Activated naive CD4-positive, alpha-beta T cell treated with anti-CD3 and anti-CD28 coated beads for 36 hours (primary cell): ENCODE data around the gene GPC4. TPM values are rescaled to one million over a fixed set of nuclear protein-coding genes. Genes with fewer than 3 reads are reported as not detected.

Source experiments
- CTCF ChIA-PET: fragments of 350-600 bp; sonication (Branson Sonifier 250); formaldehyde crosslinking; loops from one replicate; lab custom pipeline; 2021; ENCODE audit warnings: antibody characterized with exemption; lab: Charles Lee
- DNase-seq: peaks from one replicate; pipeline ENCODE4 v3.0.0-alpha.2; 2020
- H3K27ac Mint-ChIP-seq: one replicate; pipeline ENCODE4 v1.8.0; 2021; ENCODE audit warnings: mild to moderate bottlenecking, mixed read lengths
- H3K27me3 Mint-ChIP-seq: one replicate; pipeline ENCODE4 v1.8.0; 2021; ENCODE audit warnings: low read depth, mixed read lengths
- H3K36me3 Mint-ChIP-seq: one replicate; pipeline ENCODE4 v1.8.0; 2021; ENCODE audit warnings: low read depth, mixed read lengths
- H3K4me1 Mint-ChIP-seq: one replicate; pipeline ENCODE4 v1.8.0; 2021; ENCODE audit warnings: low read depth, mixed read lengths
- H3K4me3 Mint-ChIP-seq: one replicate; pipeline ENCODE4 v1.8.0; 2021; ENCODE audit warnings: mild to moderate bottlenecking, moderate library complexity, mixed read lengths
- H3K9me3 Mint-ChIP-seq: one replicate; pipeline ENCODE4 v1.8.0; 2021; ENCODE audit warnings: mixed read lengths
- intact Hi-C: fragments of 100-400 bp; cut with micrococcal nuclease; formaldehyde crosslinking; loops from one replicate; pipeline ENCODE4 v1.15.1; 2023
- total RNA-seq, 2 experiments: library from RNA; stranded (reverse); gene quantifications; one replicate each; pipeline ENCODE4 v1.2.3, GENCODE V29; 2021

GPC4 gene
- total RNA-seq, result under 1 TPM; 0.05 TPM

GRCh38 chrX:133415276-133416105 is at the start of gene GPC4:
Gene GPC4, minus strand, starts transcription at chrX:133415489. Its CDS starts 524 bp downstream, at chrX:133414965.
- Mint-ChIP-seq H3K4me1 (peaks cover 3% of the 10 kb centered on the region), H3K4me3 (peak within 1 kb of the TSS; percentile 65), H3K27me3 (peaks cover 46% of the 10 kb centered on the region), H3K27ac (no peak within 1 kb of the TSS), H3K9me3 (no peaks in the 10 kb centered on the region), H3K36me3 (no peaks in the 10 kb centered on the region)
- intact Hi-C loops, result loop anchor here (1.0 kb wide), 1 partner anchor 13 kb away; no protein-coding TSS in a partner anchor
- DNase-seq, result peak; percentile 5
- CTCF ChIA-PET, result no interaction called here

DNA sequence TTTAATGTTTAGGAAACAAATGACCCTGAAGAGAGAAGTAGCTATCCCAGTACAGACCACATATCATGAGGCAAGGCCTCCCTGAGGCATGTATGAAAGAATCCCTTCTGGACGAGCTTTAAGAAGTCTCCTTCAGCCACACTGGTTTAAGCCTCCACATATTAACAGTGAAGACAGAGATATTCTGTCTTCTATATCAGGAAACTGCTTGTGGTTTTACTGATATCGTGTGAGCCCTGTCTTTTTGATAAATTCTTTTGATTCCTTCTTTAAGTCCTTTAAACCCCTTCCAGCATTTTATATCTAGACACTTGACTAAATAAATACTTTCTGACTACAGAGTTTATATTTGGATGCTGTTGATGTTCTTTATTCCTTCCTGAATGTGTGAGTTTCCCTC is 45.9 kb upstream of the GPC4 start:
- intact Hi-C loops, result no loop called here
- Mint-ChIP-seq H3K36me3 (no peaks in the 10 kb centered on the region), H3K4me3 (no peak overlapping the region)

DNA sequence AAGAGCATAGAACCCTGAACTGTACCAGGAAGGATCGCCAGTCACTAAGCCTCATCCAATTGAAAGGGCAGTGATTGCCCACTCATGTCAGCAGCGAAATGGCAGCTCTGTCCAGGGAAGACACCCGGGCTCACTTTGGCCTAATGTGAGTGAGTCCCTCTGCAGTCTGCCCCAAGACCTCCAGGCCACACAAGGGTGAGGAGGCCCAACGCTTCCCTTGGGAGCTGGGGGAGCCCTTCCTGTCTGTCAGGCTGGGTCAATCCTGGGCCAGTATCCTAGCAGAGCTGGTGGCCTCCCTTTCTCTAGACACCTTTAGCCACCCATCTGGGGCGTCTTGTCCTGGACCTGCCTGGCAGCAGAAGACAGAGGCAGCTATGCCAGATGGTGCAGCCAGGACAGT is 39.6 kb upstream of the GPC4 start:
- intact Hi-C loops, result no loop called here
- H3K27ac Mint-ChIP-seq, result no peak overlapping the region
- H3K4me1 Mint-ChIP-seq, result no peaks in the 10 kb centered on the region
- no peaks in the 10 kb centered on the region for H3K9me3 Mint-ChIP-seq
- CTCF ChIA-PET, result no interaction called here
- no peak for DNase-seq
- H3K4me3 Mint-ChIP-seq, result no peak overlapping the region
- no peaks in the 10 kb centered on the region for H3K27me3 Mint-ChIP-seq
- H3K36me3 Mint-ChIP-seq, result no peaks in the 10 kb centered on the region

More for the DNA sequence above, 45.9 kb upstream of the GPC4 start:
- Mint-ChIP-seq H3K27ac (no peak overlapping the region), H3K9me3 (no peaks in the 10 kb centered on the region), H3K27me3 (no peaks in the 10 kb centered on the region), H3K4me1 (no peaks in the 10 kb centered on the region)
- CTCF ChIA-PET, result no interaction called here
- DNase-seq, result no peak

DNA sequence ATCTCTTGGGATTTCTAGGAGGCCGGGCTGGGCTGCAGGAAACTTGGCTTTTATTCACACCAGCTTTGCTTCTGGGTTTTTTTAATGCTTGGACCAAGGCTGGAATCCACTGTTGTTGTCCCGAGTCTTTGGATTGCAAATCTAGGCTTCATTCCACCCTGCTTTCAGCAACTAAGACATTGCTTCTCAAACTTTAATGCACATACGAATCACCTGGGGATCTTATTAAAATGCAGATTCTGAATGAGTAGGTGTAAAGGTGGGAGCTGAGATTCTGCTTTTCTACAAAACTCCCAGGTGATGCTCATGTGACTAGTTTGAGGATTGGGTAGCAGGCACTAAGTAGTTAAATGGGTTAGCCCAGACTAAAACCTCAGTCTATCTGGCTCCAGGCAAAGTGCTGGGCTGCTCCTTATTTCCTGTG is 39.2 kb upstream of the GPC4 start:
- H3K9me3 Mint-ChIP-seq, result no peaks in the 10 kb centered on the region
- no peak overlapping the region for H3K27ac Mint-ChIP-seq
- no peak overlapping the region for H3K4me3 Mint-ChIP-seq
- CTCF ChIA-PET, result no interaction called here
- no peaks in the 10 kb centered on the region for H3K4me1 Mint-ChIP-seq
- no peaks in the 10 kb centered on the region for H3K27me3 Mint-ChIP-seq
- intact Hi-C loops, result no loop called here
- no peaks in the 10 kb centered on the region for H3K36me3 Mint-ChIP-seq
- DNase-seq, result no peak

- Mint-ChIP-seq H3K27me3 (peaks cover 10% of the 10 kb centered on the region), H3K9me3 (no peaks in the 10 kb centered on the region), H3K36me3 (no peaks in the 10 kb centered on the region), H3K4me3 (no peak overlapping the region), H3K27ac (no peak overlapping the region), H3K4me1 (peaks cover 9% of the 10 kb centered on the region)
- no peak for DNase-seq
- intact Hi-C loops, result no loop called here
- CTCF ChIA-PET, result no interaction called here
Measured at GRCh38 chrX:133448512-133449076, 33.3 kb upstream of the GPC4 start.

DNA sequence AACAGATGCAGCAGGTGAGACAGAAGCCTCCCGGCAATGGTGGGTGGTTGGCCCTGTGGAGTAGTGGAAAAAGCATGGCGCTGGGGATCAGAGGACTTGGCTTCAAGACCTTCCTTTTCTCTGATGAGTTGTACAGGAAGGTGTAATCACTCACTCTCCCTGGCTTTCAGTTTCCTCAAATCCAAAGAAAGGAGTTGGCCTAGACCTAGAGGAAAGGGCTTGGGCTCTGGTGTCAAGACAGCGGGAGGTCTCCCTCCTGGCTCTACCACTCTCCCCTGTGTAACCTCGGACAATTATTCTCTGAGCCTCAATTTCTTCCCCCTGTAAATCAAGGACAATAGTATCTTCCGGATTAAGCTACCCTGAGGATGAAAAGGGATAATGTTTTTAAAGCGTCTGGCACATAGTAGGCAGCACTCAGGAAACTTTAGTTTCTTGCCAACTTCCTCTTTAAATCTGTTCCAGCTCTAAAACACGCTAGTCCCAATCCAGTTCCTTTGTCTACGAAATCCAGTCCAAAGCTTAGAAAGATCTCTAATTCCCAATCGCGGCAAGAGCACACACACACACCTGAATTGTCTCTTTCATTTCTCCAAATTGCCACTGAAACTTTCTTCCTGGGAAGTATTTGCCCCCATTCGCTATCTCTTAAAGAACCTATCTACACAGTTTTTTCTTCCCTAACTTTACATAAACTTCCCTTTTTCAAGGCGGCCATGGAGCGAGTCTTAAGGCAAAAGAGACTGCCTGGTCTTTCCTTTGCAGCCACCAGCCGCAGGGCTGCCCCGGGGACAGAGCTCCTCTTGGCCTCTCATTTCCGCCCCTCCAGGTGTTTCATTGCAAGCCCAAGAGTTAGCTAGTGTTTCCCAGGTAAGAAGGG is 29.9 kb upstream of the GPC4 start:
- Mint-ChIP-seq H3K4me1 (peaks cover 9% of the 10 kb centered on the region), H3K27me3 (peaks cover 10% of the 10 kb centered on the region), H3K4me3 (no peak overlapping the region), H3K27ac (no peak overlapping the region), H3K36me3 (no peaks in the 10 kb centered on the region), H3K9me3 (no peaks in the 10 kb centered on the region)
- CTCF ChIA-PET, result no interaction called here
- intact Hi-C loops, result no loop called here
- DNase-seq, result no peak

DNA sequence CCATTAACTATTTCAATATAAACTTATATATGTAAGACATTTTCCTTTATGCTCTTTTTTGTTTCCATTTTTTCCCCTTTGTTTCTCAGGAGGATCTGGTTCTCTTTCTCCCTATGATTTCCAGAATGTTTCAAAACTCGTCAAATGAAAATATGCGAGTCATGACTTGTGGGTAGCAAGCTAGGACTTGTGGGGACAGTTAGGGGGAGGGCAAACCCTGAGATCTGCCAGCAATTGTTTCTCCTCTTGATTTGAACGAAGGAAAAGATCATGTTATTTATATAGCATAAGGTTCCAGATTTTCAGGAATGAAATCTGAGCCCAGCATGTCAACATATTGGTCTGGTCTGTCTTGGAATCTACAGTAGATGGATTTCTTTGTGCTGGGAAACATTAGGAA is 28.9 kb upstream of the GPC4 start:
- intact Hi-C loops, result no loop called here
- CTCF ChIA-PET, result no interaction called here
- H3K4me3 Mint-ChIP-seq, result no peak overlapping the region
- peaks cover 9% of the 10 kb centered on the region for H3K4me1 Mint-ChIP-seq
- no peaks in the 10 kb centered on the region for H3K9me3 Mint-ChIP-seq
- peaks cover 10% of the 10 kb centered on the region for H3K27me3 Mint-ChIP-seq
- H3K36me3 Mint-ChIP-seq, result no peaks in the 10 kb centered on the region
- H3K27ac Mint-ChIP-seq, result no peak overlapping the region
- no peak for DNase-seq

GRCh38 chrX:133440797-133441163 is 25.5 kb upstream of the GPC4 start:
- H3K27me3 Mint-ChIP-seq, result peaks cover 10% of the 10 kb centered on the region
- no peaks in the 10 kb centered on the region for H3K9me3 Mint-ChIP-seq
- DNase-seq, result no peak
- no peak overlapping the region for H3K27ac Mint-ChIP-seq
- no peaks in the 10 kb centered on the region for H3K36me3 Mint-ChIP-seq
- CTCF ChIA-PET, result no interaction called here
- H3K4me3 Mint-ChIP-seq, result no peak overlapping the region
- H3K4me1 Mint-ChIP-seq, result peaks cover 9% of the 10 kb centered on the region
- intact Hi-C loops, result no loop called here

- H3K4me1 Mint-ChIP-seq, result peaks cover 4% of the 10 kb centered on the region
- H3K27ac Mint-ChIP-seq, result no peak overlapping the region
- intact Hi-C loops, result no loop called here
- no peaks in the 10 kb centered on the region for H3K9me3 Mint-ChIP-seq
- DNase-seq, result no peak
- H3K4me3 Mint-ChIP-seq, result no peak overlapping the region
- H3K36me3 Mint-ChIP-seq, result no peaks in the 10 kb centered on the region
- peaks cover 5% of the 10 kb centered on the region for H3K27me3 Mint-ChIP-seq
- CTCF ChIA-PET, result no interaction called here
Measured at GRCh38 chrX:133440081-133440796, 24.9 kb upstream of the GPC4 start.

GRCh38 chrX:133437766-133438165 is 22.5 kb upstream of the GPC4 start:
- CTCF ChIA-PET, result no interaction called here
- intact Hi-C loops, result no loop called here
- no peak for DNase-seq
- H3K4me1 Mint-ChIP-seq, result no peaks in the 10 kb centered on the region
- no peaks in the 10 kb centered on the region for H3K9me3 Mint-ChIP-seq
- no peak overlapping the region for H3K4me3 Mint-ChIP-seq
- no peaks in the 10 kb centered on the region for H3K27me3 Mint-ChIP-seq
- no peak overlapping the region for H3K27ac Mint-ChIP-seq
- no peaks in the 10 kb centered on the region for H3K36me3 Mint-ChIP-seq

DNA sequence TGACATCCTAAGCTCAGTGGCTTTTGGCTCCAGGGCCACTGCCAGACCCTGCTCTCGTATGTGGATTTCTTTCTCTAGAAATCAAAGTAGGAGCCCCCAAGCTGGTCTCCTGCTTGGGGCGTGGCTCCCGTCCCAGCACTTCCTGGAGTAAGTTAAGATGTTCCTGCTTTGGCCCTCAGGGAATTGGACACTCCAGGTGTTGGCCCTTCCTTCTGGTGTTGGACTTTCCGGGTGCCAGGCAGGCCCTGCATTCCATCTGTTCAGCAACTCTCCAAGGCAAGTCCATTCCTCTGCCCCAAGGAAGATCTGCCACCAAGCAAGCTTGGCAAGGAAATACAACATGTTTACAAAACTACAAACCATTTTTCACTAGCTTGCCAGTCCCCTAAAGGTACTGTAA is 22.1 kb upstream of the GPC4 start:
- no peak overlapping the region for H3K4me3 Mint-ChIP-seq
- no peaks in the 10 kb centered on the region for H3K9me3 Mint-ChIP-seq
- DNase-seq, result no peak
- H3K27me3 Mint-ChIP-seq, result no peaks in the 10 kb centered on the region
- no peaks in the 10 kb centered on the region for H3K36me3 Mint-ChIP-seq
- intact Hi-C loops, result no loop called here
- no peaks in the 10 kb centered on the region for H3K4me1 Mint-ChIP-seq
- CTCF ChIA-PET, result no interaction called here
- H3K27ac Mint-ChIP-seq, result no peak overlapping the region

- CTCF ChIA-PET, result interaction anchor here (1.0 kb wide), 1 partner anchor 9 kb away, joined by 4 read pairs; no protein-coding TSS in a partner anchor
- Mint-ChIP-seq H3K4me1 (no peaks in the 10 kb centered on the region), H3K27ac (no peak overlapping the region), H3K36me3 (no peaks in the 10 kb centered on the region), H3K9me3 (no peaks in the 10 kb centered on the region), H3K4me3 (no peak overlapping the region), H3K27me3 (no peaks in the 10 kb centered on the region)
- intact Hi-C loops, result no loop called here
- DNase-seq, result no peak
Measured at GRCh38 chrX:133435544-133436124, 20.3 kb upstream of the GPC4 start.
